H1 (cell line): Measurements from ENCODE around the gene PHTF1. TPM values are rescaled to one million over a fixed set of nuclear protein-coding genes. Genes with fewer than 3 reads are reported as not detected.

Experiments used
- CTCF ChIA-PET: fragments of 300-600 bp; sonication (Branson Sonifier 250); formaldehyde crosslinking; loops from one replicate; lab custom pipeline; 2021; ENCODE audit not compliant: partially characterized antibody; lab: Charles Lee
- POLR2A ChIA-PET: fragments of 300-600 bp; sonication (Branson Sonifier 250); formaldehyde crosslinking; loops from one replicate; lab custom pipeline; 2021; ENCODE audit warnings: inconsistent platforms; ENCODE audit not compliant: partially characterized antibody; lab: Charles Lee
- DNase-seq, 2 experiments: peaks; one replicate each; pipeline versions ENCODE4 v3.0.0 to v3.0.0-alpha.2; 2010 to 2022; ENCODE audit warnings: low spot score in 2 of 2, low read depth in 1 of 2, mixed read lengths in 1 of 2
- FAIRE-seq: peaks from 2 replicates; lab custom pipeline; 2011; peaks lifted over from hg19 to GRCh38; lab: Jason Lieb, UNC
- H2AFZ ChIP-seq: 2 replicates; pipeline ENCODE4 v1.8.1; 2012; ENCODE audit warnings: low read length, inconsistent platforms
- H2AK5ac ChIP-seq: 2 replicates; pipeline ENCODE4 v1.6.1; 2013; ENCODE audit warnings: low read depth, low read length
- H2BK120ac ChIP-seq: replicated peaks from 2 replicates; pipeline ENCODE3; 2013; ENCODE audit warnings: low read depth, low read length, inconsistent platforms
- H2BK12ac ChIP-seq: 2 replicates; pipeline ENCODE4 v1.6.1; 2013; ENCODE audit warnings: low read depth, low read length
- H2BK15ac ChIP-seq: 2 replicates; pipeline ENCODE4 v1.6.1; 2013; ENCODE audit warnings: low read length
- H2BK20ac ChIP-seq: 2 replicates; pipeline ENCODE4 v1.6.1; 2013; ENCODE audit warnings: low read length
- H2BK5ac ChIP-seq: 2 replicates; pipeline ENCODE4 v1.6.1; 2013; ENCODE audit warnings: low read depth, low read length
- H3K14ac ChIP-seq: 2 replicates; pipeline ENCODE4 v1.6.1; 2013; ENCODE audit warnings: inconsistent platforms; ENCODE audit not compliant: insufficient read length
- H3K18ac ChIP-seq: 2 replicates; pipeline ENCODE4 v1.6.1; 2013; ENCODE audit warnings: low read length; ENCODE audit errors: extremely low read depth
- H3K23ac ChIP-seq: 2 replicates; pipeline ENCODE4 v1.6.1; 2013; ENCODE audit warnings: inconsistent platforms; ENCODE audit not compliant: insufficient read length
- H3K23me2 ChIP-seq: 2 replicates; pipeline ENCODE4 v1.6.1; 2013; ENCODE audit warnings: low read depth, low read length
- H3K27ac ChIP-seq: 2 replicates; pipeline ENCODE4 v1.6.1; 2011; ENCODE audit warnings: low read depth, low read length, inconsistent platforms
- H3K27me3 ChIP-seq, 4 experiments: replicated peaks in 1 of 4; 1 replicate in 1 of 4; 2 replicates in 3 of 4; pipeline versions ENCODE4 v1.6.1 to v1.8.1; 2011 to 2013; ENCODE audit warnings: low read length in 3 of 4, mild to moderate bottlenecking in 3 of 4, inconsistent platforms in 2 of 4, mixed read lengths in 2 of 4, moderate library complexity in 1 of 4; ENCODE audit not compliant: control insufficient read depth in 3 of 4, insufficient read depth in 3 of 4; ENCODE audit errors: extremely low read depth in 1 of 4
- H3K36me3 ChIP-seq, 4 experiments: 2 replicates each; pipeline versions ENCODE4 v1.6.1 to v1.8.1; 2011 to 2013; ENCODE audit warnings: mild to moderate bottlenecking in 4 of 4, low read length in 3 of 4, moderate library complexity in 2 of 4, control low read depth in 1 of 4, inconsistent platforms in 1 of 4; ENCODE audit not compliant: insufficient read depth in 4 of 4, control insufficient read depth in 2 of 4
- H3K4ac ChIP-seq: replicated peaks from 2 replicates; pipeline ENCODE3; 2013; ENCODE audit warnings: low read length, low read depth, mixed read lengths, inconsistent platforms; ENCODE audit not compliant: insufficient read length
- H3K4me1 ChIP-seq, 4 experiments: replicated peaks in 1 of 4; 1 replicate in 1 of 4; 2 replicates in 3 of 4; pipeline versions ENCODE4 v1.6.1 to v1.8.1; 2011 to 2013; ENCODE audit warnings: low read length in 3 of 4, inconsistent platforms in 2 of 4, mixed read lengths in 1 of 4; ENCODE audit not compliant: insufficient read depth in 4 of 4, control insufficient read depth in 3 of 4
- H3K4me2 ChIP-seq, 2 experiments: 2 replicates each; pipeline versions ENCODE4 v1.6.1 to v1.8.1; 2011 to 2013; ENCODE audit warnings: low read depth in 2 of 2, low read length in 2 of 2, control low read depth in 1 of 2, inconsistent platforms in 1 of 2, mild to moderate bottlenecking in 1 of 2; ENCODE audit not compliant: insufficient read depth in 1 of 2
- H3K4me3 ChIP-seq, 4 experiments: fragments of 200-600, 300-600 bp in 1 of 4; sonication (generic), shearing (Covaris generic), sonication (Bioruptor Twin) in 1 of 4; 2 replicates each; pipeline versions ENCODE4 v1.5.1 to v1.8.1; 2011 to 2016; ENCODE audit warnings: low read length in 4 of 4, low read depth in 3 of 4, control low read depth in 2 of 4, inconsistent platforms in 2 of 4, mild to moderate bottlenecking in 2 of 4, mixed read lengths in 1 of 4, moderate library complexity in 1 of 4; ENCODE audit not compliant: insufficient read depth in 2 of 4; ENCODE audit errors: extremely low read depth in 1 of 4
- H3K56ac ChIP-seq: replicated peaks from 2 replicates; pipeline ENCODE3; 2013; ENCODE audit warnings: low read depth, mild to moderate bottlenecking, mixed read lengths, low read length, inconsistent platforms; ENCODE audit not compliant: insufficient read length
- H3K79me1 ChIP-seq: 2 replicates; pipeline ENCODE4 v1.6.1; 2013; ENCODE audit warnings: low read depth, low read length, control low read depth
- H3K79me2 ChIP-seq, 2 experiments: 2 replicates each; pipeline versions ENCODE4 v1.6.1 to v1.8.1; 2012 to 2013; ENCODE audit warnings: low read length in 2 of 2, mild to moderate bottlenecking in 2 of 2, inconsistent platforms in 1 of 2; ENCODE audit not compliant: insufficient read depth in 2 of 2, control insufficient read depth in 1 of 2
- H3K9ac ChIP-seq, 4 experiments: replicated peaks in 1 of 4; 1 replicate in 1 of 4; 2 replicates in 3 of 4; pipeline versions ENCODE4 v1.6.1 to v1.8.1; 2011 to 2013; ENCODE audit warnings: low read depth in 3 of 4, low read length in 3 of 4, control low read depth in 2 of 4, mild to moderate bottlenecking in 2 of 4, moderate library complexity in 2 of 4, inconsistent platforms in 1 of 4; ENCODE audit errors: extremely low read depth in 1 of 4
- H3K9me3 ChIP-seq, 2 experiments: 2 replicates each; pipeline versions ENCODE4 v1.6.1 to v1.8.1; 2012 to 2013; ENCODE audit warnings: mild to moderate bottlenecking in 2 of 2, moderate library complexity in 2 of 2, control low read depth in 1 of 2, inconsistent platforms in 1 of 2, low read depth in 1 of 2, low read length in 1 of 2, mixed read lengths in 1 of 2; ENCODE audit not compliant: insufficient read depth in 2 of 2
- H4K20me1 ChIP-seq, 2 experiments: replicated peaks in 1 of 2; 2 replicates each; pipeline versions ENCODE3 to v1.8.1; 2011 to 2013; ENCODE audit warnings: inconsistent platforms in 2 of 2, low read length in 2 of 2, mild to moderate bottlenecking in 1 of 2; ENCODE audit not compliant: insufficient read depth in 2 of 2, control insufficient read depth in 1 of 2
- H4K5ac ChIP-seq: 2 replicates; pipeline ENCODE4 v1.6.1; 2013; ENCODE audit warnings: low read length, low read depth, mixed read lengths, inconsistent platforms; ENCODE audit not compliant: insufficient read length
- H4K8ac ChIP-seq: 2 replicates; pipeline ENCODE4 v1.8.0; 2013; ENCODE audit warnings: mild to moderate bottlenecking, moderate library complexity, low read length, inconsistent platforms; ENCODE audit not compliant: insufficient read depth; ENCODE audit errors: extremely low read depth
- H4K91ac ChIP-seq: replicated peaks from 2 replicates; pipeline ENCODE3; 2013; ENCODE audit warnings: low read length, mixed read lengths, inconsistent platforms; ENCODE audit not compliant: insufficient read length
- ATF3 ChIP-seq: IDR thresholded peaks from 2 replicates; pipeline ENCODE4 v1.6.1; 2011; ENCODE audit warnings: low read depth, mild to moderate bottlenecking, low read length; ENCODE audit not compliant: insufficient read depth
- CBX5 ChIP-seq: fragments of 300-800, 300-1000 bp; sonication (generic); IDR thresholded peaks from 2 replicates; pipeline ENCODE4 v1.7.1; 2016; ENCODE audit warnings: antibody characterized with exemption, low read length, low read depth
- CTBP2 ChIP-seq: IDR thresholded peaks from 2 replicates; pipeline ENCODE4 v1.7.0; 2011; ENCODE audit warnings: borderline replicate concordance, mild to moderate bottlenecking, moderate library complexity, mixed read lengths, low read length; ENCODE audit not compliant: insufficient read depth, insufficient read length
- CTCF ChIP-seq, 3 experiments: IDR thresholded peaks; 1 replicate in 2 of 3; 2 replicates in 1 of 3; pipeline versions ENCODE4 v1.5.1 to v1.6.1; 2011; ENCODE audit warnings: low read length in 3 of 3, mild to moderate bottlenecking in 3 of 3, inconsistent platforms in 2 of 3, low read depth in 1 of 3, moderate library complexity in 1 of 3; ENCODE audit not compliant: insufficient read depth in 1 of 3; ENCODE audit errors: control extremely low read depth in 1 of 3
- KDM5A ChIP-seq: fragments of 200-600 bp; IDR thresholded peaks from 2 replicates; pipeline ENCODE4 v1.7.1; 2012; ENCODE audit warnings: mild to moderate bottlenecking, low read length, inconsistent platforms, mixed read lengths
- PHF8 ChIP-seq: fragments of 200-600 bp; sonication (generic); conservative IDR thresholded peaks from 2 replicates; pipeline ENCODE4 v1.7.1; 2012; ENCODE audit warnings: low read depth, mild to moderate bottlenecking, inconsistent platforms, low read length, moderate library complexity
- RXRA ChIP-seq: IDR thresholded peaks from 2 replicates; pipeline ENCODE4 v1.6.1; 2011; ENCODE audit warnings: low read depth, mild to moderate bottlenecking, low read length, moderate library complexity; ENCODE audit not compliant: insufficient read depth
- TCF12 ChIP-seq: IDR thresholded peaks from 2 replicates; pipeline ENCODE4 v1.6.1; 2011; ENCODE audit warnings: low read depth, mild to moderate bottlenecking, low read length
- WGBS, 2 experiments: shearing (Covaris generic) in 1 of 2; methylation state at CpG; one replicate each; pipeline versions ENCODE4 v1.1.6 to v1.1.7; 2013 to 2015; ENCODE audit warnings: low lambda C conversion rate in 2 of 2, mixed read lengths in 2 of 2, inconsistent platforms in 1 of 2, low coverage in 1 of 2, missing lambda C conversion rate in 1 of 2; ENCODE audit not compliant: insufficient replicate concordance in 2 of 2, insufficient coverage in 1 of 2, insufficient read length in 1 of 2; ENCODE audit errors: extremely low coverage in 1 of 2, missing lambda C conversion rate in 1 of 2; 5-methylcytosine and 5-hydroxymethylcytosine counted together
- polyA plus RNA-seq, 7 experiments: library from polyadenylated mRNA; depleted of rRNA in 3 of 7; stranded (reverse) in 5 of 7; unstranded in 2 of 7; fragments of >200 nt in 5 of 7; fragments of 200-250 nt in 2 of 7; gene quantifications; 1 replicate in 5 of 7; 2 replicates in 1 of 7; 4 replicates in 1 of 7; pipeline versions ENCODE4 v1.2.1 to v1.2.3, GENCODE V29; 2011 to 2013; ENCODE audit warnings: missing spikeins in 2 of 7, mixed read lengths in 2 of 7
- total RNA-seq: library from RNA; stranded (reverse); fragmentation: NEBNext Ultra II Directional; extraction: Animal tissue kit (Norgen Biotek cat#: 25700); gene quantifications from 2 replicates; pipeline ENCODE4 v1.2.1, GENCODE V29; 2021

PHTF1 gene
- total and polyA plus RNA-seq, 2 of the 8 experiments (the other 6 are each of a cell fraction or from before 2014, with no cell fraction given), result 9.1 to 26.9 TPM

DNA sequence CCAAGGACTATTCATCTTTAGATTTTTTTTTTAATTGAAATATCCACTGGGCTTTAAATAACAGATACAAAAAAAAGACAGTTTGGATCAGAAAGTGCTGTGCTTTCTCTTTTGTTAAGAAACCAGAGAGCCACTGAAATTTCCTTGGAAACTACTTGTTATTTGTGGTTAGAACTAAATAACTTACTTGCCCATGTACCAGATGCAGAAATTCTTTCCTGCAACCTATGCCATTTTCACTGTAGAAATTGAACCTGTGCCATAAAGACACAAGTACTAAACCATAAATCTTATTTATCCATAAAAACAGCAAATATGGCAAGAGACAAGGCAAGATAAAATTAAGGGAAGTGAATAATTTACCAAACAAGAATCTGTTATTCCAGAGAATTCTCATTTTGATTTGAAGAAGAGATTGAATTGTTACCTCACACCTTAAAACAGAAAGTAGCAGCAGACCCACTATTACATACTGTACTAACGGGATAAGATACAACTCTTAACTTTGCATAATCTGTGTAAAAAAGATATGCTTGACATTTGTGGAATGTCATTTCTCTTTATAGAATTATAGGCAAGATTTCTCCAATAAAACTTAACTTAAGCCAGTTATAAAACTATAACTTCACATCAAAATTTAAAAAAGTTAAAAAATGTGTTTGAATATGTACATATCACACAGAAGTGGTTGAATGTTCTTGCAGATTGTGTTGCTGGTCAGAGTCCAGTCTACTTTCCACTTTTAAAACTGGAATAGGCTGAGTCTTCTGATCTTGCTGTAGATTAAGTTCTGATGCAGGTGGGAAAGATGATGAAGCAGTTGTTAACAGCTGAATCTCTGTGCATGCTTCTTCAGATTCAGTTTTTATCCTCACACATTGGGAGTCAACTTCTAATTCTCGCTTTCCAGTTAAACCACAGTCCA is 6.3 kb upstream of the PHTF1 start:
- Histone ChIP-seq H3K18ac (no peak overlapping the region), H3K9ac (no peak overlapping the region), H2AK5ac (no peak overlapping the region), H2BK5ac (no peak overlapping the region), H4K5ac (no peak overlapping the region), H3K4ac (peak overlapping the region; percentile 75), H2BK15ac (no peak overlapping the region), H3K23ac (no peak overlapping the region), H4K8ac (no peak overlapping the region), H4K91ac (no peak overlapping the region), H3K79me1 (no peaks in the 10 kb centered on the region), H3K27me3 (peaks cover 0 to 1% (median 0%) of the 10 kb centered on the region in 4 experiments; a peak in 1 of 7 replicates), H2BK120ac (no peak overlapping the region), H3K14ac (no peak overlapping the region), H2BK12ac (no peak overlapping the region), H3K27ac (0 out of 2 replicates have a peak overlapping the region, but pooled peaks have one; percentile 18), H3K36me3 (peaks cover 0 to 18% (median 6%) of the 10 kb centered on the region in 4 experiments; a peak in 6 of 8 replicates), H3K4me1 (peaks cover 0 to 8% (median 3%) of the 10 kb centered on the region in 4 experiments; a peak in 3 of 7 replicates), H3K4me3 (no peak overlapping the region), H3K23me2 (no peaks in the 10 kb centered on the region; the same call in 1 of the 2 replicates), H3K56ac (no peak overlapping the region), H4K20me1 (no peaks in the 10 kb centered on the region), H3K9me3 (no peaks in the 10 kb centered on the region), H2AFZ (no peak overlapping the region), H3K79me2 (no peaks in the 10 kb centered on the region), H3K4me2 (no peak overlapping the region), H2BK20ac (no peak overlapping the region)
- POLR2A ChIA-PET, result no interaction called here
- FAIRE-seq (no peak), DNase-seq (no peak)
- WGBS, 2 experiments, result 92% methylated on average over 2 of the region's 2 CpGs; no CpG with 5 or more reads in 1 of the 2 experiments
- CTCF ChIA-PET, result no interaction called here
- TF ChIP-seq PHF8 (no peak), CTBP2 (no peak), RXRA (no peak), ATF3 (no peak), CTCF (IDR thresholded peaks at IDR 0.05; ENCODE audit: control extremely low read depth in 1 of 3, insufficient read depth in 1 of 3, low read depth in 1 of 3, low read length in 3 of 3) (no peak), CBX5 (no peak), TCF12 (no peak), KDM5A (no peak)
